NCI-H345 treated with DMSO at 0.1 percent for 48 hours (cell line): Measurements from ENCODE around the gene CPA5.
A peak's percentile ranks its signal among the peaks of the same experiment; 100 is the strongest.

Experiments used
- DNase-seq: peaks from one replicate; lab custom pipeline; 2025; ENCODE audit not compliant: unreplicated experiment; lab: John Stamatoyannopoulos, UW

Gene CPA5

GRCh38 chr7:130332259-130333053, 12.2 kb upstream of the CPA5 start:
- DNase-seq, result no peak

- DNase-seq, result no peak
Measured at GRCh38 chr7:130333832-130334231, 10.8 kb upstream of the CPA5 start.

- DNase-seq, result no peak
Measured at GRCh38 chr7:130334274-130334673, 10.3 kb upstream of the CPA5 start.

GRCh38 chr7:130337410-130337971, 7.1 kb upstream of the CPA5 start:
- DNase-seq, result no peak

DNA sequence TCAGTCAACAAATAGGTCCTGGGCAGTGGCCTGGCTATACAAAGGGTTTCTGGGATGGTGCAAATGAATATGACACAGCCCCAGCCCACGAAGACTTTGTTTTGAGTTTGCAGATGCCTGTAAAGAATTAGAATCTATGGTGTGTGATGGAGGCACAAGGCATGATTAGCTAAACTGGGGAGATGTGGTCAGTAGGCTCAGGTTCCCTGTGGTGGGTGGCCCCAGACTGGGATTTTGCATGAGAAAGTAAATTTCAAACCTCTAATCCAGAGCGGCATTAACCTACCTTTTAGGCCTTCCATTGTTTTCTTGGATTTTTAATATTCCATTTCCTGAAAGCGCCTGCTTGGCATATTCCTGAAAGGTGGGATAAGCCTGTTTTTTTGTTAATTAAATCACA, 6.4 kb upstream of the CPA5 start:
- no peak for DNase-seq

- DNase-seq, result no peak
Measured at GRCh38 chr7:130341882-130342281, 2.7 kb upstream of the CPA5 start.

DNA sequence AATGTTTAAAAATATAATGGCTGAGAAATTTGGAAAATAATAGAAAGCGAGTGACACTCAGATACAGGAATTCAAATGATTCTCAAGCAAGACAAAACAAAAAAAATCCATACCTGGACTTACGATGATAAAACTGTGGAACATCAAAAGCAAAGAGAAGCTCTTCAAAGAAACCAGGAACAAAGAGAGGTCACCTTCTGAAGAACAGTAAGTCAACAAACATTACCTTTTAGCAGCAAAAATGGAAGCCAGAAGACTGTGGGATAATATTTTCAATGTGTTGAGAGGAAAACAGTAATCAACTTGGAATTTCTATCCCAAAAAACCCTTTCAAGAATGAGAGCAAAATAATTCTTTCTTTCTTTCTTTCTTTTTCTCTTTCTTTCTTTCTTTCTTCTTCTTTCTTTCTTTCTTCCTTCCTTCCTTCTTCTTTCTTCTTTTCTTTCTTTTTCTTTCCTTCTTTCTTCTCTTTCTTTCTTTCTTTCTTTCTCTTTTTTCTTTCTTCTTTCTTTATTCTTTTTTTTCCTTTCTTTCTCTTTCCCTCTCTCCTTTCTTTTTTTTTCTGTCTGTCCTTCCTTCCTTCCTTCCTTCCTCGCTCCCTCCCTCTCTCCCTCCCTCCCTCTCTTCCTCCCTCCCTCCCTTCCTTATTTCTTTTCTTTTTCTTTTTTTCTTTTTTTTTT, 1.8 kb upstream of the CPA5 start:
- no peak for DNase-seq

DNA sequence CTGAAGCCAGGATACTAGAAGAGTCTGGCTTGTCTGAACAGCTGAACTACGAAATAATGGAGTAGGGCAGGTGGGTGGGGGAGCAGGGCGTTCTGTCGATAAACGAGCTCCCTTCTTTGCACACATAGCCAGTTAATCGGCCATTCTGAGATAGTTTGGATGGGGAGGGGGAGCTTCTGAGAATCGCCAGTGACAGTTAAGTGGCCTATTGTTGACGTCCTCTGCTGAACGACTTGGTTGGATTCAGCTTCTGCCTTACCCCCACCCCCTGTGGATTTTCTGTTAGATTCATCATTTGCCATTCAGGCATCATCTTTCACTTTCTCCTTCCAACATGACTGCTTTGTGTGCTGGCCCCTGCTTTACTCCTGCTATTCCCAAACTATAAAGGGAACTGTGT, 520 bp downstream of the CPA5 start:
- peak; percentile 73 for DNase-seq

- DNase-seq, result no peak
Measured at GRCh38 chr7:130345725-130346124, 1.1 kb downstream of the CPA5 start.

- DNase-seq, result no peak
Measured at GRCh38 chr7:130346177-130346905, 1.7 kb downstream of the CPA5 start.

GRCh38 chr7:130346941-130347340, 2.3 kb downstream of the CPA5 start:
- DNase-seq, result no peak

- no peak for DNase-seq
Measured at GRCh38 chr7:130349911-130350782, 5.5 kb downstream of the CPA5 start.

DNA sequence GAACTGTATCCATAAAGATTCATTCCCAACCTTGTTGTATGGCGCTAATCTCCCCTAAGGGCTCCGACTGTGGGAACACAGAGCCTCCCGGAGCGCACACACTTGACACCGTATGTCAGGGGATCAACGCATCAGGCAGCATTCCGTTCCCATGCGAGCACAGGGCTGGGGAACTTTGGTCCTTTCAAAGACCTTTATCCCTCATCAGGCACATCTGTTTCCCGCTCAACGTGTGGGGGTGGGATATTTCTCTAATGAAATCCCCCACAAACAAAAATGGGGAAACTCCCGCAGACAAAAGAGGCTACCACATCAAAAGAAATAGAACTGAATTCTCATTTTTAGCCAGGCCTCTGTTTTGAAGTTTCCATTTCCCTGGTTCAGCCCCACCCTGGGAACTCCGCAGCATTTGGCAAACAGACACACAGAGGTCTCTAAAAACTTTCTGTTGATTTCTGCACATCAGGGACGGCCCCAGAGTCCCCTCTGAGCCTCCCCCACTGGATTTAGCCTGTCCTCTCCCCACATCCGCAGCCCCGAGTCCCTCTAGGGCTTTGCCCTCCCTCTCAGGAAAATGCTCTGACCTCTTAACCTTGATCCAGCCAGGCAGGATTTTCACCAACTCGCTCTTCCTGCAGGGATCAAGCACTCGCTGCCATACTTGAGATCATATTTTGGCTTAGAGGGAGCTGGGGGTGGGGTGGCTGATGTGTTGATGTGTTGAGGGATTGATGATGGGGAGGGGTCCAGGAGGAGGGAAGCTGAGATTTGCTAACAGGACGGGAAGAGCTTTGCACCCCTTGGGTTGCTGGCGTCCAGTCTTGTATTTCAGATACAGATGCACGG, 6.6 kb downstream of the CPA5 start:
- peak; percentile 64 for DNase-seq

DNA sequence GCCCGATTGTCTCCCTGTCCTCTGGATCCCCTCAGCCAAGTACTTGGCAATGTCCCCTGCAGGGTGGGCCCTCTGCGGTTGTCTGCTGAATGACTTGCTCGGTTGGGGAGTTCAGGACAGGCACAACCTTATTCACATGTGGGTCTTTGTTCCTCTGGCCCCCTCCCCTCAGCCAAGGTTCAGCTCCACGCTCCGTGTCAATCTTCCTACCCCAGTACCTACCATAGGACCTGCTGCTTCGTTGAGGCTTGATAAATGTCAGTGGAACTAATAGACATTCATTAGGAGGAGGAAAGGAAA, 7.1 kb downstream of the CPA5 start:
- peak; percentile 50 for DNase-seq

- DNase-seq, result peak; percentile 86
Measured at GRCh38 chr7:130352194-130353074, 7.8 kb downstream of the CPA5 start.

DNA sequence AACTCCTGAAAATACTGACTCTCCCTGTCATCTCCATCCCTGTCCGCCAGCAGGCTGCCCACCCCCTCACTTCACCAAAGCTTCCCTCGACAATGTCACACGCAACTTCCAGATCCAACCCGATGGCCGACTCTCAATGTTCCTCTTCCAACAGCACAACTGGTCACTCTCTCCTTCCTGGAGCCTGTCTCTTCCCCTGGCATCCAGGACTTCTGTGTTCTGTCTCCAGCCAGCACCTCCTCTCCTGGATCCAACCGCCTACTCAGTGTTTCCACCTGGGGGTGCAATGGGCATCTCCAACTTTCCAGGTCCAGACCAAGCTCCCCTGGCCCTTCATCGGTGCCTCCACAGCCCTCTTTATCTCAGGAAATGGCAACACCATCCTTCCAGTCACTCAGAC, 8.6 kb downstream of the CPA5 start:
- no peak for DNase-seq

GRCh38 chr7:130356121-130356875, 11.7 kb downstream of the CPA5 start:
- no peak for DNase-seq

- no peak for DNase-seq
Measured at GRCh38 chr7:130356876-130357611, 12.4 kb downstream of the CPA5 start.
